Transverse colon (tissue), 3 donors: ENCODE measurements around the gene ZNF362.

Experiments used
- CTCF ChIP-seq, 5 experiments: fragments of 200-600 bp in 3 of 5; fragments of 450-650 bp in 2 of 5; sonication (generic) in 3 of 5; IDR thresholded peaks; 1 replicate in 2 of 5; 2 replicates in 3 of 5; pipeline ENCODE4 v1.5.1; 2016 to 2017; ENCODE audit warnings: antibody characterized with exemption in 5 of 5, inconsistent platforms in 3 of 5, mild to moderate bottlenecking in 2 of 5, moderate library complexity in 1 of 5
- POLR2A ChIP-seq: fragments of 450-650 bp; IDR thresholded peaks from one replicate; pipeline ENCODE4 v1.6.1; 2016; ENCODE audit warnings: antibody characterized with exemption, mild to moderate bottlenecking, moderate library complexity

GRCh38 chr1:33271666-33272505 lies 15.6 kb downstream of the ZNF362 start:
- TF ChIP-seq POLR2A = no peak
- TF ChIP-seq CTCF (IDR thresholded peaks at IDR 0.05) = no peak
